HL-60 (cell line): Measurements from ENCODE around the gene XYLT1.

Experiments
- DNase-seq, 2 experiments: peaks; one replicate each; pipeline ENCODE4 v3.0.0-alpha.2; 2010 to 2020; ENCODE audit warnings: low read depth in 1 of 2, low spot score in 1 of 2
- H3K27ac ChIP-seq: fragments of 250-450 bp; sonication (Bioruptor Pico); replicated peaks from 2 replicates; pipeline ENCODE4 v1.5.1; 2020; ENCODE audit warnings: mild to moderate bottlenecking, moderate library complexity
- H3K27me3 ChIP-seq: fragments of 250-450 bp; sonication (Bioruptor Pico); 2 replicates; pipeline ENCODE4 v1.5.1; 2021; ENCODE audit warnings: mild to moderate bottlenecking, moderate library complexity; ENCODE audit not compliant: insufficient read depth, poor library complexity, severe bottlenecking
- H3K4me3 ChIP-seq: replicated peaks from 2 replicates; pipeline ENCODE4 v1.5.1; 2011; ENCODE audit warnings: mild to moderate bottlenecking, control low read depth, low read length; ENCODE audit not compliant: insufficient read depth
- CTCF ChIP-seq: IDR thresholded peaks from one replicate; pipeline ENCODE4 v1.5.1; 2011; ENCODE audit warnings: low read length, control low read depth, inconsistent platforms; ENCODE audit not compliant: insufficient read depth
- GABPA ChIP-seq: IDR thresholded peaks from 2 replicates; pipeline ENCODE4 v1.6.1; 2012; ENCODE audit warnings: low read depth
- POLR2AphosphoS5 ChIP-seq: IDR thresholded peaks from 2 replicates; pipeline ENCODE4 v1.6.1; 2012; ENCODE audit warnings: low read depth
- REST ChIP-seq: IDR thresholded peaks from 2 replicates; pipeline ENCODE4 v1.6.1; 2012; ENCODE audit warnings: low read depth; ENCODE audit not compliant: insufficient replicate concordance
- SPI1 ChIP-seq: IDR thresholded peaks from 2 replicates; pipeline ENCODE4 v1.6.1; 2012; ENCODE audit warnings: low read depth, mild to moderate bottlenecking, borderline replicate concordance

Gene XYLT1

GRCh38 chr16:17294856-17295255, 175.9 kb downstream of the XYLT1 start:
- no peaks in the 10 kb centered on the region for H3K27me3 ChIP-seq
- H3K4me3 ChIP-seq: no peak overlapping the region
- peak; percentile 81 to 82 for DNase-seq
- TF ChIP-seq REST: no peak
- TF ChIP-seq CTCF: no peak
- no peak for TF ChIP-seq POLR2AphosphoS5
- TF ChIP-seq GABPA: no peak
- TF ChIP-seq SPI1: no peak; the same call in 1 of the 2 replicates
- no peak overlapping the region for H3K27ac ChIP-seq

GRCh38 chr16:17293813-17294558, 176.8 kb downstream of the XYLT1 start:
- TF ChIP-seq GABPA (no peak), SPI1 (no peak), REST (no peak), CTCF (no peak), POLR2AphosphoS5 (no peak)
- Histone ChIP-seq H3K27me3 (no peaks in the 10 kb centered on the region), H3K27ac (no peak overlapping the region), H3K4me3 (no peak overlapping the region)
- DNase-seq: no peak

GRCh38 chr16:17291289-17291688, 179.5 kb downstream of the XYLT1 start:
- DNase-seq: no peak
- no peak overlapping the region for H3K4me3 ChIP-seq
- TF ChIP-seq SPI1 (no peak), POLR2AphosphoS5 (no peak), CTCF (no peak), REST (no peak), GABPA (no peak)
- no peaks in the 10 kb centered on the region for H3K27me3 ChIP-seq
- H3K27ac ChIP-seq: no peak overlapping the region
